ENCODE data around the gene SUPT6H. TPM values are rescaled to one million over a fixed set of nuclear protein-coding genes. Genes with fewer than 3 reads are reported as not detected.

The SUPT6H gene
- total RNA-seq, 1 experiment from 2014 or later = 61.3 TPM

DNA sequence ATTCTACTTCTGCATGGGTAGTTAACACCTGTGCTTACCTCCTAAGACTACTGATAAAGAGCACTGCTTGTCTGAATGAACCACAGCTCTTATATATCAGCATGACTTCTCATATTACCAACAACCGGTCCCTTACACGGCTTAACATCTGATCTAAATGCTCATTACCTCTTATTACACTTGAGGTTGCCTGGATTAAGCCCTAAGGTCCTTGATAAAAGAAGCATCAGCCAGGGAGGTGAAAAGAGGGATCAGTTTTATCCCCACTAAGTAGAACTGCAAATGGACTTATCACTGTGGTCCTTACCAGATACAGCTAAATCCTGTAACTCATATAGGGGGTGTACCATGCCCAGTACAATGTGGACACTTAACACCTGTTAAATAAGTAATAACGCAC lies 39.8 kb upstream of the SUPT6H start:
- ATAC-seq = no peak
- no peak for DNase-seq (ENCODE audit: low spot score)
- no peaks in the 10 kb centered on the region for H3K9me3 Mint-ChIP-seq
- no peak overlapping the region for H3K27ac Mint-ChIP-seq
- H3K27me3 Mint-ChIP-seq (ENCODE audit: low read depth) = no peaks in the 10 kb centered on the region
- peaks cover 90% of the 10 kb centered on the region for H3K36me3 Mint-ChIP-seq
- H3K4me3 Mint-ChIP-seq = no peak overlapping the region
- H3K4me1 Mint-ChIP-seq = no peaks in the 10 kb centered on the region
- POLR2A ChIA-PET = no interaction called here
- CTCF ChIA-PET = no interaction called here
- TF ChIP-seq FOXJ3 (CRISPR knock-in tag; IDR thresholded peaks at IDR 0.05; ENCODE audit: borderline replicate concordance) (no peak), ETV6 (CRISPR knock-in tag; IDR thresholded peaks at IDR 0.05) (no peak), ZBTB21 (CRISPR knock-in tag; IDR thresholded peaks at IDR 0.05; ENCODE audit: borderline replicate concordance) (no peak), FOXP1 (CRISPR knock-in tag; IDR thresholded peaks at IDR 0.05; ENCODE audit: borderline replicate concordance) (no peak), ZNF232 (CRISPR knock-in tag; IDR thresholded peaks at IDR 0.05) (no peak), ZNF317 (CRISPR knock-in tag; IDR thresholded peaks at IDR 0.05; ENCODE audit: borderline replicate concordance, low read depth) (no peak), NFATC4 (CRISPR knock-in tag; IDR thresholded peaks at IDR 0.05) (no peak)
- TF ChIP-seq, protein P1, sequence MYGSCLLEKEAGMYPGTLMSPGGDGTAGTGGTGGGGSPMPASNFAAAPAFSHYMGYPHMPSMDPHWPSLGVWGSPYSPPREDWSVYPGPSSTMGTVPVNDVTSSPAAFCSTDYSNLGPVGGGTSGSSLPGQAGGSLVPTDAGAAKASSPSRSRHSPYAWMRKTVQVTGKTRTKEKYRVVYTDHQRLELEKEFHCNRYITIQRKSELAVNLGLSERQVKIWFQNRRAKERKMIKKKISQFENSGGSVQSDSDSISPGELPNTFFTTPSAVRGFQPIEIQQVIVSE (CRISPR knock-in tag; IDR thresholded peaks at IDR 0.05; ENCODE audit: borderline replicate concordance) = no peak
- TF ChIP-seq, protein P2, sequence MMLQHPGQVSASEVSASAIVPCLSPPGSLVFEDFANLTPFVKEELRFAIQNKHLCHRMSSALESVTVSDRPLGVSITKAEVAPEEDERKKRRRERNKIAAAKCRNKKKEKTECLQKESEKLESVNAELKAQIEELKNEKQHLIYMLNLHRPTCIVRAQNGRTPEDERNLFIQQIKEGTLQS (CRISPR knock-in tag; conservative IDR thresholded peaks at IDR 0.05) = no peak
- TF ChIP-seq, protein P3, sequence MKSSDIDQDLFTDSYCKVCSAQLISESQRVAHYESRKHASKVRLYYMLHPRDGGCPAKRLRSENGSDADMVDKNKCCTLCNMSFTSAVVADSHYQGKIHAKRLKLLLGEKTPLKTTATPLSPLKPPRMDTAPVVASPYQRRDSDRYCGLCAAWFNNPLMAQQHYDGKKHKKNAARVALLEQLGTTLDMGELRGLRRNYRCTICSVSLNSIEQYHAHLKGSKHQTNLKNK (CRISPR knock-in tag; IDR thresholded peaks at IDR 0.05) = no peak

GRCh38 chr17:28623696-28624095 lies 38.3 kb upstream of the SUPT6H start:
- Mint-ChIP-seq H3K27ac (no peak overlapping the region), H3K27me3 (ENCODE audit: low read depth) (no peaks in the 10 kb centered on the region), H3K9me3 (no peaks in the 10 kb centered on the region), H3K36me3 (peaks cover 89% of the 10 kb centered on the region), H3K4me1 (no peaks in the 10 kb centered on the region), H3K4me3 (no peak overlapping the region)
- CTCF ChIA-PET = no interaction called here
- POLR2A ChIA-PET = no interaction called here
- DNase-seq (ENCODE audit: low spot score) (no peak), ATAC-seq (no peak)
- TF ChIP-seq NFATC4 (CRISPR knock-in tag; IDR thresholded peaks at IDR 0.05) (no peak), ERG (CRISPR knock-in tag; IDR thresholded peaks at IDR 0.05) (no peak), SOX15 (CRISPR knock-in tag; IDR thresholded peaks at IDR 0.05) (no peak), SMAD3 (CRISPR knock-in tag; IDR thresholded peaks at IDR 0.05; ENCODE audit: borderline replicate concordance) (no peak), CTCF (IDR thresholded peaks at IDR 0.05) (no peak), USF1 (CRISPR knock-in tag; IDR thresholded peaks at IDR 0.05) (no peak)
- TF ChIP-seq, protein P4, sequence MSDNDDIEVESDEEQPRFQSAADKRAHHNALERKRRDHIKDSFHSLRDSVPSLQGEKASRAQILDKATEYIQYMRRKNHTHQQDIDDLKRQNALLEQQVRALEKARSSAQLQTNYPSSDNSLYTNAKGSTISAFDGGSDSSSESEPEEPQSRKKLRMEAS (CRISPR knock-in tag; IDR thresholded peaks at IDR 0.05) = no peak

GRCh38 chr17:28624148-28624547 lies 37.9 kb upstream of the SUPT6H start:
- no peaks in the 10 kb centered on the region for H3K27me3 Mint-ChIP-seq (ENCODE audit: low read depth)
- H3K36me3 Mint-ChIP-seq = peaks cover 84% of the 10 kb centered on the region
- H3K4me1 Mint-ChIP-seq = no peaks in the 10 kb centered on the region
- ChIA-PET POLR2A (no interaction called here), CTCF (no interaction called here)
- H3K9me3 Mint-ChIP-seq = no peaks in the 10 kb centered on the region
- H3K4me3 Mint-ChIP-seq = no peak overlapping the region
- no peak for DNase-seq (ENCODE audit: low spot score)
- H3K27ac Mint-ChIP-seq = no peak overlapping the region
- ATAC-seq = no peak
- TF ChIP-seq, protein P5, sequence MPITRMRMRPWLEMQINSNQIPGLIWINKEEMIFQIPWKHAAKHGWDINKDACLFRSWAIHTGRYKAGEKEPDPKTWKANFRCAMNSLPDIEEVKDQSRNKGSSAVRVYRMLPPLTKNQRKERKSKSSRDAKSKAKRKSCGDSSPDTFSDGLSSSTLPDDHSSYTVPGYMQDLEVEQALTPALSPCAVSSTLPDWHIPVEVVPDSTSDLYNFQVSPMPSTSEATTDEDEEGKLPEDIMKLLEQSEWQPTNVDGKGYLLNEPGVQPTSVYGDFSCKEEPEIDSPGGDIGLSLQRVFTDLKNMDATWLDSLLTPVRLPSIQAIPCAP (CRISPR knock-in tag; IDR thresholded peaks at IDR 0.05) = no peak
- TF ChIP-seq MLX (CRISPR knock-in tag; IDR thresholded peaks at IDR 0.05) (no peak), SMAD4 (CRISPR knock-in tag; IDR thresholded peaks at IDR 0.05) (no peak), ATF1 (CRISPR knock-in tag; IDR thresholded peaks at IDR 0.05) (no peak), ZNF423 (CRISPR knock-in tag; IDR thresholded peaks at IDR 0.05) (no peak)
- TF ChIP-seq, protein P6, sequence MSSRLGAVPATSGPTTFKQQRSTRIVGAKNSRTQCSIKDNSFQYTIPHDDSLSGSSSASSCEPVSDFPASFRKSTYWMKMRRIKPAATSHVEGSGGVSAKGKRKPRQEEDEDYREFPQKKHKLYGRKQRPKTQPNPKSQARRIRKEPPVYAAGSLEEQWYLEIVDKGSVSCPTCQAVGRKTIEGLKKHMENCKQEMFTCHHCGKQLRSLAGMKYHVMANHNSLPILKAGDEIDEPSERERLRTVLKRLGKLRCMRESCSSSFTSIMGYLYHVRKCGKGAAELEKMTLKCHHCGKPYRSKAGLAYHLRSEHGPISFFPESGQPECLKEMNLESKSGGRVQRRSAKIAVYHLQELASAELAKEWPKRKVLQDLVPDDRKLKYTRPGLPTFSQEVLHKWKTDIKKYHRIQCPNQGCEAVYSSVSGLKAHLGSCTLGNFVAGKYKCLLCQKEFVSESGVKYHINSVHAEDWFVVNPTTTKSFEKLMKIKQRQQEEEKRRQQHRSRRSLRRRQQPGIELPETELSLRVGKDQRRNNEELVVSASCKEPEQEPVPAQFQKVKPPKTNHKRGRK (CRISPR knock-in tag; IDR thresholded peaks at IDR 0.05; ENCODE audit: borderline replicate concordance) = no peak
- TF ChIP-seq, protein P7, sequence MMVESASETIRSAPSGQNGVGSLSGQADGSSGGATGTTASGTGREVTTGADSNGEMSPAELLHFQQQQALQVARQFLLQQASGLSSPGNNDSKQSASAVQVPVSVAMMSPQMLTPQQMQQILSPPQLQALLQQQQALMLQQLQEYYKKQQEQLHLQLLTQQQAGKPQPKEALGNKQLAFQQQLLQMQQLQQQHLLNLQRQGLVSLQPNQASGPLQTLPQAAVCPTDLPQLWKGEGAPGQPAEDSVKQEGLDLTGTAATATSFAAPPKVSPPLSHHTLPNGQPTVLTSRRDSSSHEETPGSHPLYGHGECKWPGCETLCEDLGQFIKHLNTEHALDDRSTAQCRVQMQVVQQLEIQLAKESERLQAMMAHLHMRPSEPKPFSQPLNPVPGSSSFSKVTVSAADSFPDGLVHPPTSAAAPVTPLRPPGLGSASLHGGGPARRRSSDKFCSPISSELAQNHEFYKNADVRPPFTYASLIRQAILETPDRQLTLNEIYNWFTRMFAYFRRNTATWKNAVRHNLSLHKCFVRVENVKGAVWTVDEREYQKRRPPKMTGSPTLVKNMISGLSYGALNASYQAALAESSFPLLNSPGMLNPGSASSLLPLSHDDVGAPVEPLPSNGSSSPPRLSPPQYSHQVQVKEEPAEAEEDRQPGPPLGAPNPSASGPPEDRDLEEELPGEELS (CRISPR knock-in tag; IDR thresholded peaks at IDR 0.05) = no peak
